ENCODE results near the gene ARL4D. TPM values are rescaled to one million over a fixed set of nuclear protein-coding genes. Genes with fewer than 3 reads are reported as not detected.
A peak's percentile ranks its signal among the peaks of the same experiment; 100 is the strongest.
"Not testable (repeated sequence)": the region's sequence is repeated elsewhere in the genome, so short reads cannot be mapped to it uniquely, and the experiment has no call there.

ARL4D gene
- total RNA-seq, 4 donors from 2014 or later: 17.5 to 31.1 (median 21.9) TPM

DNA sequence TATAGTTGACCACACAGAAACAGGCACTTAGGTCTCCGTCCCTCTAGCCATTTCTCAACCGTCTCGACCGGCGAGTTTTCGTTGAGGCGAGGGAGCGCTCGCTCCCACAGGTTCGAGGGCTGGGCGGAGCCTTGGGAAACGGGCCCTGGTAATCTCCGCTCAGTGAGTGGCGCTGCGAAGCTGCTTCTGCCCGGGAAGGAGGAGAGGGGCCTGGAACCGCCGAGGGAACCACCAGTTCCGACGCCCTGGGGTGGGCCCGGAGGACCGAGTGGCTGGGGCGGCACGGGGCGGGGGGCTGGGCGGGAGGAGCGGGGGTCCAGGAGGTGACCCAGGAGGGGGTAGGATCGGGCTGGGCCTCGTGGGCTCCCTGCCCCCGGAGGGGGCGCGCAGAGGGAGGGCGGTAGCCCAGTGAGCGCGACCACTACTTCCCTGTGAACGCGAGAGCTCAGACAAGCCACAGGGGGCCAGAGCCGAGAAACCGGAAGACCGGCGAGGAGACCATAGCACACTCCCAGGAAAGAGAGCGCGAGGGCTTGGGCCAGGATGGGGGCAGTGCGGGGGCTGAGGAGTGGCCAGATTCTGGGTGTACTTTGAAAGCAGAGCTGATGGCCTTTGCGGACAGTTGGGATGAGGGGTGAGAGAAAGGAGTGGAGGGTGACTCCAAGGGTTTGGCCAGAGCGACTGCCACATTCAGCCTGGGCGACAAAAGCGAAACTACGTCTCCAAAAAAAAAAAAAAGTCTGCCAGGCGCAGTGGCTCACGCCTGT, 29.9 kb upstream of the ARL4D start:
- Histone ChIP-seq H3K27ac (replicated peaks in 1 of 4) (peak overlapping the region; percentile 96 to 100 (median 100)), H3K27me3 (no peaks in the 10 kb centered on the region), H3K4me3 (peak overlapping the region; percentile 58 to 66 (median 62)), H3K9me3 (no peaks in the 10 kb centered on the region), H3K4me1 (peaks cover 33 to 39% (median 34%) of the 10 kb centered on the region in 4 donors), H3K36me3 (no peaks in the 10 kb centered on the region)
- intact Hi-C loops (cut with DNase I): no loop called here
- TF ChIP-seq POLR2A (IDR thresholded peaks at IDR 0.05; ENCODE audit: low read depth) (no peak), POLR2AphosphoS5 (IDR thresholded peaks at IDR 0.05) (peak in 1 of 2 donors; percentile 38), EP300 (IDR thresholded peaks at IDR 0.05) (no peak)
- TF ChIP-seq, protein P1, sequence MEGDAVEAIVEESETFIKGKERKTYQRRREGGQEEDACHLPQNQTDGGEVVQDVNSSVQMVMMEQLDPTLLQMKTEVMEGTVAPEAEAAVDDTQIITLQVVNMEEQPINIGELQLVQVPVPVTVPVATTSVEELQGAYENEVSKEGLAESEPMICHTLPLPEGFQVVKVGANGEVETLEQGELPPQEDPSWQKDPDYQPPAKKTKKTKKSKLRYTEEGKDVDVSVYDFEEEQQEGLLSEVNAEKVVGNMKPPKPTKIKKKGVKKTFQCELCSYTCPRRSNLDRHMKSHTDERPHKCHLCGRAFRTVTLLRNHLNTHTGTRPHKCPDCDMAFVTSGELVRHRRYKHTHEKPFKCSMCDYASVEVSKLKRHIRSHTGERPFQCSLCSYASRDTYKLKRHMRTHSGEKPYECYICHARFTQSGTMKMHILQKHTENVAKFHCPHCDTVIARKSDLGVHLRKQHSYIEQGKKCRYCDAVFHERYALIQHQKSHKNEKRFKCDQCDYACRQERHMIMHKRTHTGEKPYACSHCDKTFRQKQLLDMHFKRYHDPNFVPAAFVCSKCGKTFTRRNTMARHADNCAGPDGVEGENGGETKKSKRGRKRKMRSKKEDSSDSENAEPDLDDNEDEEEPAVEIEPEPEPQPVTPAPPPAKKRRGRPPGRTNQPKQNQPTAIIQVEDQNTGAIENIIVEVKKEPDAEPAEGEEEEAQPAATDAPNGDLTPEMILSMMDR (IDR thresholded peaks at IDR 0.05): peak in 2 of 3 experiments; percentile 2 to 9
- peak; percentile 95 for DNase-seq (ENCODE audit: extremely low spot score)
- WGBS: 4% methylated on average over 28 of the region's 51 CpGs

DNA sequence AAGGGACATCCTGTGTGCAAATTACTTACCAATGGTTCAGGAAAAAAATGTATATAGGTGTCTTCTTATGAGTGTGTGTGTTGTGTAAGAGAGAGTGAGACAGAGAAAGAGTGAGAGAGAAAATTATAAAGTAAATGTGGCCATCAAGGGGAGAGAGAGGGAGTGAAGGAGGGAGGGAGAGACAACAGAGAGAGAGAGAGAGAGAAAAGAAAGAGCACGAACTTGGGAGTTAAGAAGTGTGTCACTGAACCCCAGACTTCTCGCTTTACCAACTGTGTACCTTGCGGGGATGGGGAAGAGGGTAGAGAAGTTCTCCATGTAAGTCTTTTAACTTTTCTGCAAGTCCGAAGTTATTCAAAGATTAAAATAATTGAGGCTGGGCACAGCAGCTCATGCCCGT, 28.8 kb upstream of the ARL4D start:
- TF ChIP-seq POLR2AphosphoS5 (IDR thresholded peaks at IDR 0.05) (no peak), EP300 (IDR thresholded peaks at IDR 0.05) (no peak), POLR2A (IDR thresholded peaks at IDR 0.05; ENCODE audit: low read depth) (no peak)
- TF ChIP-seq, protein P1 (IDR thresholded peaks at IDR 0.05): no peak
- 85% methylated on average over 5 of the region's 5 CpGs for WGBS
- Histone ChIP-seq H3K27me3 (no peaks in the 10 kb centered on the region), H3K9me3 (no peaks in the 10 kb centered on the region), H3K27ac (replicated peaks in 1 of 4) (peak overlapping the region; percentile 96 to 100 (median 100)), H3K4me1 (peaks cover 33 to 39% (median 34%) of the 10 kb centered on the region in 4 donors), H3K4me3 (peak overlapping the region in 3 of 4 donors; percentile 58 to 66 (median 59)), H3K36me3 (no peaks in the 10 kb centered on the region)
- intact Hi-C loops (cut with DNase I): no loop called here
- no peak for DNase-seq (ENCODE audit: extremely low spot score)

DNA sequence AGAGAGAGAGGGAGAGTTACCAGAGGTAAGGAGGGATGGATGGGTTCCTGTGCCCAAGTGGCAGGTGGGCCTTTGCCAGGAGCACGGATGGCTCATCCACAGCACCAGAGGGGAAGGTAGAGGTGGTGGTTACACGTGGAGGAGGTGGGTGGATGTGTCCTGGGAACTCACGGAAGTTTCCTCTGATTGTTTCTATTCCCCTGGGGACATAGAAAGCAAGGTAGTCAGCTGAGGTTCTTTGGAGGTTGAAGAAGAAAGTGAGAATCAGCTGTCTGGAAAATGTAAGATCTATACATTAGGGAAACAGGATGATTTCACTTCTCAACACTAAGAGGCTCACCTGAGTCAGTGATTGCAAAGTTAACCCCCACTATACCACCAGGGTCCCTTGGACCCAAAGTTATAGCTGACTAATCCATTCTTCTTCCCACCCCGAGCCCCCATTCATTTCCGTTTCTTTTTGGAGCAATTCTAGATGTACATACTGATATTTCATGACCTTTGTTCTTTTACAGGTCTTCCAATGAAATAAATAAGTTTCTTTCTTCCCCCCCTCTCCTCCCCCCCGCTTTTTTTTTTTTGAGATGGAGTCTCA, 27.5 kb upstream of the ARL4D start:
- DNase-seq (ENCODE audit: extremely low spot score): no peak
- H3K36me3 ChIP-seq: no peaks in the 10 kb centered on the region
- WGBS: 61% methylated on average over 6 of the region's 6 CpGs

DNA sequence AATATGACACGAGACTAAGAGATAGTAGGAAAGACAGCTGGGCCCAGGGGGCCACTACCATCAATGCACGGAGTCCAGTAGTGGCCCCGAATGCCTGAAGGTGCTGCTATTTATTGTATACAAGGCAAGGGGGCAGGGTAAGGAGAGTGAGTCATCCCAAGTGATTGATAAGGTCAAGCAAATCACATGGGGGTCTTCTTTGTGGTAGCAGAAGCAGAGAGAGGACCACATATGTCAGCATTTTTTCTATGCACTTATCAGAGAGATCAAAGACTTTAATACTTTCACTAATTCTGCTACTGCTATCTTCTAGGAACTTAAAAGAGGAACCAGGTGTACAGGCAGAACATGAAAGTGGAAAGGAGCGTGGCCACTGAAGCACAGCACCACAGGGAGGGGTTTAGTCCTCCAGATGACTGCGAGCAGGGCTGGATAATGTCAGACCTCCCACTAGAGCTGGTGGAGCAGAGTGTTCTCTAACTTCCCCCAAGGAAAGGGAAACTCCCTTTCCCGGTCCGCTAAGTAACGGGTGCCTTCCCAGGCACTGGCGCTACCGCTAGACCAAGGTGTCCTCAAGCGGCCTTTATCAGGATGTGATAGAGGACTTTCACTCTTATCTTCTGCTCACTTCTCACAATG, 26.4 kb upstream of the ARL4D start:
- Histone ChIP-seq H3K4me3 (no peak overlapping the region), H3K9me3 (no peaks in the 10 kb centered on the region), H3K36me3 (no peaks in the 10 kb centered on the region), H3K27ac (replicated peaks in 1 of 4) (peak overlapping the region in 2 of 4 donors; percentile 3 to 20), H3K27me3 (no peaks in the 10 kb centered on the region), H3K4me1 (peaks cover 24 to 34% (median 27%) of the 10 kb centered on the region in 4 donors)
- intact Hi-C loops (cut with DNase I): loop anchor here (2.0 kb wide), 1 partner anchor 14 kb away; no protein-coding TSS in a partner anchor
- TF ChIP-seq POLR2AphosphoS5 (IDR thresholded peaks at IDR 0.05): peak; percentile 32 to 38
- TF ChIP-seq EP300 (IDR thresholded peaks at IDR 0.05): no peak
- DNase-seq (ENCODE audit: extremely low spot score): no peak
- WGBS: 71% methylated on average over 11 of the region's 11 CpGs

More for the DNA sequence above, 27.5 kb upstream of the ARL4D start:
- Histone ChIP-seq H3K27me3 (no peaks in the 10 kb centered on the region), H3K4me3 (no peak overlapping the region), H3K4me1 (peaks cover 33 to 39% (median 34%) of the 10 kb centered on the region in 4 donors), H3K27ac (replicated peaks in 1 of 4) (peak overlapping the region in 3 of 4 donors; percentile 96 to 100 (median 100)), H3K9me3 (no peaks in the 10 kb centered on the region)
- TF ChIP-seq POLR2AphosphoS5 (IDR thresholded peaks at IDR 0.05) (no peak), EP300 (IDR thresholded peaks at IDR 0.05) (no peak), POLR2A (IDR thresholded peaks at IDR 0.05; ENCODE audit: low read depth) (no peak)
- intact Hi-C loops (cut with DNase I): no loop called here

DNA sequence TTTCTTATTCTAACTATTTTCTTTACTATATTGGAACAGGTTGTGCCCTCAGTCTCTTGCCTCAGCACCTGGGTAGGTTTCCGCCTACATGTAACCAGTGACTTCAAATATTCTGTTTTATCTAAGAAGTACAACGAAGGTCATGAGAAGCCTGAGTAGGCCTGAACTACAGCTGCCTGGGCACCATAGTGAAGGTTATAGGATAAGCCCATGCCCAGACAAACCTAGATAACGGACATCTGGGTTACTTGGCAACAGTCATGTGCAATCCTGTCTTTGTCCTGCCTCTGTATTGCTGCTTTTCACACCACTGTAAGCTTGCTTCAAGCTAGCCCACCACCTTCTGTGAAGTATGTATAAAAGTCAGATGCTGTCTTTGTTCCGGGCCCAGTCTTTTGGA, 25.4 kb upstream of the ARL4D start:
- H3K4me1 ChIP-seq: peaks cover 19 to 31% (median 21%) of the 10 kb centered on the region in 4 donors
- no peak overlapping the region for H3K27ac ChIP-seq (replicated peaks in 1 of 4)
- no peaks in the 10 kb centered on the region for H3K27me3 ChIP-seq
- no peaks in the 10 kb centered on the region for H3K36me3 ChIP-seq
- H3K4me3 ChIP-seq: no peak overlapping the region
- intact Hi-C loops (cut with DNase I): loop anchor here (2.0 kb wide), 1 partner anchor 13 kb away; no protein-coding TSS in a partner anchor
- no peak for DNase-seq (ENCODE audit: extremely low spot score)
- H3K9me3 ChIP-seq: no peaks in the 10 kb centered on the region
- 95% methylated on average over 4 of the region's 4 CpGs for WGBS
- TF ChIP-seq POLR2A (IDR thresholded peaks at IDR 0.05; ENCODE audit: low read depth) (no peak), EP300 (IDR thresholded peaks at IDR 0.05) (no peak), POLR2AphosphoS5 (IDR thresholded peaks at IDR 0.05) (no peak)
- TF ChIP-seq, protein P1 (IDR thresholded peaks at IDR 0.05): no peak

DNA sequence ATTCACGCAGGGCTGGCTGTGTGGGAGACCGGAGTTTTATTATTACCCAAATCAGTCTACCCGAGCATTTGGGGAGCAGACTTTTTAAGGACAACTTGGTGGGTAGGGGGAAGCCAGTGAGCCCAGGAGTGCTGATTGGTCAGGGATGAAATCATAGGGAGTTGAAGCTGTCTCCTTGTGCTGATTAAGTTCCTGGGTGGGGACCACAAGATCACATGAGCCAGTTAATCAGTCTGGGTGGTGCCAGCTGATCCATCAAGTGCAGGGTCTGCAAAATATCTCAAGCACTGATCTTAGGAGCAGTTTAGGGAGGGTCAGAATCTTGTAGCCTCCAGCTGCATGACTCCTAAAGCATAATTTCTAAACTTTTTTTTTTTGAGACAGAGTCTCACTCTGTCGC, 22.9 kb upstream of the ARL4D start:
- intact Hi-C loops (cut with DNase I); H3K36me3 ChIP-seq; H3K27ac ChIP-seq (replicated peaks in 1 of 4): not testable (repeated sequence)

More for the DNA sequence above, 22.9 kb upstream of the ARL4D start:
- 90% methylated on average over 4 of the region's 4 CpGs for WGBS
- H3K27me3 ChIP-seq; H3K9me3 ChIP-seq; DNase-seq (ENCODE audit: extremely low spot score); H3K4me3 ChIP-seq: not testable (repeated sequence)
- peaks cover 0 to 16% (median under 1%) of the 10 kb centered on the region in 4 donors for H3K4me1 ChIP-seq
